Neural cell (in vitro differentiated cells): ENCODE measurements around the gene XBP1. TPM values are rescaled to one million over a fixed set of nuclear protein-coding genes. Genes with fewer than 3 reads are reported as not detected.

Experiments used
- H2AFZ ChIP-seq: fragments of 200-600, 300-800 bp; sonication (generic), shearing (Covaris generic); 2 replicates; pipeline ENCODE4 v1.6.0; 2014; ENCODE audit warnings: low read depth, mild to moderate bottlenecking, antibody characterized with exemption, low read length, moderate library complexity
- H3F3A ChIP-seq: fragments of 200-600 bp; shearing (Covaris generic); 2 replicates; pipeline ENCODE4 v1.6.1; 2016; ENCODE audit warnings: mild to moderate bottlenecking, moderate library complexity, mixed read lengths, antibody characterized with exemption, low read length; ENCODE audit not compliant: insufficient read depth, poor library complexity, severe bottlenecking
- H3K27ac ChIP-seq: fragments of 200-600, 300-800 bp; sonication (generic), shearing (Covaris generic); 2 replicates; pipeline ENCODE4 v1.5.1; 2014; ENCODE audit warnings: mild to moderate bottlenecking, low read length, moderate library complexity
- H3K27me3 ChIP-seq: fragments of 300-800, 200-600 bp; sonication (generic), shearing (Covaris generic); 2 replicates; pipeline ENCODE4 v1.6.0; 2014; ENCODE audit warnings: mild to moderate bottlenecking, low read depth, low read length, moderate library complexity; ENCODE audit not compliant: insufficient read depth
- H3K36me3 ChIP-seq: fragments of 300-800, 200-600 bp; sonication (generic), shearing (Covaris generic); 2 replicates; pipeline ENCODE4 v1.5.1; 2014; ENCODE audit warnings: mild to moderate bottlenecking, antibody characterized with exemption, low read length, moderate library complexity; ENCODE audit not compliant: insufficient read depth
- H3K4me2 ChIP-seq: fragments of 300-800, 200-600 bp; sonication (generic), shearing (Covaris generic); 2 replicates; pipeline ENCODE4 v1.6.0; 2014; ENCODE audit warnings: mild to moderate bottlenecking, low read length
- H3K4me3 ChIP-seq: fragments of 300-800, 200-600 bp; sonication (generic), shearing (Covaris generic); 2 replicates; pipeline ENCODE4 v1.5.1; 2014; ENCODE audit warnings: mild to moderate bottlenecking, low read length, moderate library complexity
- H3K79me2 ChIP-seq: fragments of 200-600 bp; shearing (Covaris generic); replicated peaks from 2 replicates; pipeline ENCODE4 v1.6.0; 2014; ENCODE audit warnings: mild to moderate bottlenecking, low read length, moderate library complexity; ENCODE audit not compliant: insufficient read depth
- H3K9ac ChIP-seq: fragments of 300-800, 200-600 bp; sonication (generic), shearing (Covaris generic); 2 replicates; pipeline ENCODE4 v1.6.1; 2016; ENCODE audit warnings: mild to moderate bottlenecking, low read length, mixed read lengths
- H3K9me2 ChIP-seq: fragments of 200-600 bp; shearing (Covaris generic); 2 replicates; pipeline ENCODE4 v1.6.1; 2016; ENCODE audit warnings: mild to moderate bottlenecking, low read length, mixed read lengths; ENCODE audit not compliant: insufficient read depth
- H3K9me3 ChIP-seq: fragments of 200-600, 300-800 bp; sonication (generic), shearing (Covaris generic); 2 replicates; pipeline ENCODE4 v1.6.1; 2016; ENCODE audit warnings: mild to moderate bottlenecking, mixed run types, low read length, moderate library complexity, mixed read lengths
- H4K20me1 ChIP-seq: fragments of 200-600 bp; shearing (Covaris generic); 2 replicates; pipeline ENCODE4 v1.6.1; 2016; ENCODE audit warnings: mild to moderate bottlenecking, mixed run types; ENCODE audit not compliant: insufficient read depth
- EP300 ChIP-seq: fragments of 450-650 bp; conservative IDR thresholded peaks from 2 replicates; pipeline ENCODE4 v1.6.1; 2014; ENCODE audit warnings: antibody characterized with exemption, mild to moderate bottlenecking, moderate library complexity; ENCODE audit not compliant: poor library complexity, severe bottlenecking
- EZH2 ChIP-seq: fragments of 200-600, 300-800 bp; shearing (Covaris generic), sonication (generic); IDR thresholded peaks from 2 replicates; pipeline ENCODE4 v1.6.1; 2014; ENCODE audit warnings: antibody characterized with exemption, low read length, borderline replicate concordance, mild to moderate bottlenecking; ENCODE audit not compliant: insufficient read depth, poor library complexity, severe bottlenecking
- MXI1 ChIP-seq: fragments of 450-650 bp; conservative IDR thresholded peaks from 2 replicates; pipeline ENCODE4 v1.6.1; 2014; ENCODE audit warnings: antibody characterized with exemption, mild to moderate bottlenecking; ENCODE audit not compliant: poor library complexity, severe bottlenecking
- POLR2AphosphoS5 ChIP-seq: IDR thresholded peaks from 2 replicates; pipeline ENCODE4 v1.6.1; 2012
- RAD21 ChIP-seq: fragments of 450-650 bp; conservative IDR thresholded peaks from 2 replicates; pipeline ENCODE4 v1.6.1; 2014; ENCODE audit warnings: antibody characterized with exemption, mild to moderate bottlenecking, moderate library complexity
- REST ChIP-seq: IDR thresholded peaks from 2 replicates; pipeline ENCODE4 v1.6.1; 2012; ENCODE audit warnings: borderline replicate concordance
- SMC3 ChIP-seq: fragments of 450-650 bp; conservative IDR thresholded peaks from 2 replicates; pipeline ENCODE4 v1.6.1; 2014; ENCODE audit warnings: antibody characterized with exemption, mild to moderate bottlenecking, moderate library complexity; ENCODE audit not compliant: poor library complexity
- TAF1 ChIP-seq: IDR thresholded peaks from 2 replicates; pipeline ENCODE4 v1.6.1; 2012; ENCODE audit warnings: low read depth
- polyA plus RNA-seq: library from polyadenylated mRNA; depleted of rRNA; stranded (reverse); fragments of >200 nt; gene quantifications from 2 replicates; pipeline ENCODE4 v1.2.3, GENCODE V29; 2014
- TF ChIP-seq, protein P1 (sequence below): fragments of 450-650 bp; IDR thresholded peaks from 2 replicates; pipeline ENCODE4 v1.5.1; 2014; ENCODE audit warnings: antibody characterized with exemption, mild to moderate bottlenecking, moderate library complexity; ENCODE audit not compliant: poor library complexity, severe bottlenecking

XBP1 gene
- polyA plus RNA-seq, 1 donor from 2014 or later = 19.0 TPM

- Histone ChIP-seq H3K27ac (no peak overlapping the region), H3K79me2 (peaks cover 12% of the 10 kb centered on the region), H3K36me3 (no peaks in the 10 kb centered on the region), H3K4me2 (no peak overlapping the region), H3K9me3 (no peaks in the 10 kb centered on the region), H3K9ac (no peak overlapping the region), H3K27me3 (no peaks in the 10 kb centered on the region), H3K9me2 (no peaks in the 10 kb centered on the region), H2AFZ (no peak overlapping the region), H3K4me3 (no peak overlapping the region), H3F3A (no peaks in the 10 kb centered on the region), H4K20me1 (no peaks in the 10 kb centered on the region)
- no peak for TF ChIP-seq EP300
- no peak for TF ChIP-seq REST
- no peak for TF ChIP-seq RAD21
- no peak for TF ChIP-seq TAF1
Observed at GRCh38 chr22:28774378-28774777, 26.0 kb downstream of the XBP1 start.

DNA sequence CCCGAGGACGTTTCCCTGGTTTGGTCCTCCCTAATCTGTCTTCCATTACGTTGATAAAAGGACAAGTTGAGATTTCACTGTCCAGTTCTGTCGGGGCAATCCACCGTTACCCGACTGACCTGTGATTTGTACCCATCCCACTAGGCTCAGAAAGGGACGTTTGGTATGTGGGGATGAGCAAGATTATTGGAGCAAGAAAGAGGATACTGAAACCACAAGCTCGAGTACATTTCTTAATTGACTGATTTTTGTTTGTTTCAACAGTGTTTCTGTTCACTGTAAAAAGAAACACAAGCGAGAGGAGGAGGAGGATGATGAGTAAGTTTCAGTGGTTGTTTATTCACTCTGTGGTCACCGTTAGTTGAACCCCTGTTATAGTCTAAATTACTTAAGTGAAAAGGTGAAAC, 26.9 kb downstream of the XBP1 start:
- Histone ChIP-seq H3K9me2 (no peaks in the 10 kb centered on the region), H4K20me1 (no peaks in the 10 kb centered on the region), H3K79me2 (peaks cover 12% of the 10 kb centered on the region), H3K9me3 (no peaks in the 10 kb centered on the region), H3K4me2 (peak overlapping the region; percentile 99), H3K27ac (no peak overlapping the region), H2AFZ (peak overlapping the region; percentile 33), H3F3A (no peaks in the 10 kb centered on the region), H3K36me3 (no peaks in the 10 kb centered on the region), H3K27me3 (no peaks in the 10 kb centered on the region), H3K9ac (peak overlapping the region; percentile 79), H3K4me3 (peak overlapping the region; percentile 86)
- TF ChIP-seq TAF1 (no peak), RAD21 (no peak), POLR2AphosphoS5 (no peak), SMC3 (no peak), EZH2 (no peak), MXI1 (no peak), EP300 (no peak), REST (no peak)
- TF ChIP-seq, protein P1, sequence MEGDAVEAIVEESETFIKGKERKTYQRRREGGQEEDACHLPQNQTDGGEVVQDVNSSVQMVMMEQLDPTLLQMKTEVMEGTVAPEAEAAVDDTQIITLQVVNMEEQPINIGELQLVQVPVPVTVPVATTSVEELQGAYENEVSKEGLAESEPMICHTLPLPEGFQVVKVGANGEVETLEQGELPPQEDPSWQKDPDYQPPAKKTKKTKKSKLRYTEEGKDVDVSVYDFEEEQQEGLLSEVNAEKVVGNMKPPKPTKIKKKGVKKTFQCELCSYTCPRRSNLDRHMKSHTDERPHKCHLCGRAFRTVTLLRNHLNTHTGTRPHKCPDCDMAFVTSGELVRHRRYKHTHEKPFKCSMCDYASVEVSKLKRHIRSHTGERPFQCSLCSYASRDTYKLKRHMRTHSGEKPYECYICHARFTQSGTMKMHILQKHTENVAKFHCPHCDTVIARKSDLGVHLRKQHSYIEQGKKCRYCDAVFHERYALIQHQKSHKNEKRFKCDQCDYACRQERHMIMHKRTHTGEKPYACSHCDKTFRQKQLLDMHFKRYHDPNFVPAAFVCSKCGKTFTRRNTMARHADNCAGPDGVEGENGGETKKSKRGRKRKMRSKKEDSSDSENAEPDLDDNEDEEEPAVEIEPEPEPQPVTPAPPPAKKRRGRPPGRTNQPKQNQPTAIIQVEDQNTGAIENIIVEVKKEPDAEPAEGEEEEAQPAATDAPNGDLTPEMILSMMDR = no peak
